HG03045 (cell line): ENCODE data around the gene EXD3.

Source experiments
- ATAC-seq: cut with Tn5 transposase; IDR thresholded peaks from one replicate; pipeline ENCODE4 v1.9.1; 2021; ENCODE audit warnings: mild to moderate bottlenecking, moderate library complexity; ENCODE audit not compliant: unreplicated experiment

Gene EXD3

DNA sequence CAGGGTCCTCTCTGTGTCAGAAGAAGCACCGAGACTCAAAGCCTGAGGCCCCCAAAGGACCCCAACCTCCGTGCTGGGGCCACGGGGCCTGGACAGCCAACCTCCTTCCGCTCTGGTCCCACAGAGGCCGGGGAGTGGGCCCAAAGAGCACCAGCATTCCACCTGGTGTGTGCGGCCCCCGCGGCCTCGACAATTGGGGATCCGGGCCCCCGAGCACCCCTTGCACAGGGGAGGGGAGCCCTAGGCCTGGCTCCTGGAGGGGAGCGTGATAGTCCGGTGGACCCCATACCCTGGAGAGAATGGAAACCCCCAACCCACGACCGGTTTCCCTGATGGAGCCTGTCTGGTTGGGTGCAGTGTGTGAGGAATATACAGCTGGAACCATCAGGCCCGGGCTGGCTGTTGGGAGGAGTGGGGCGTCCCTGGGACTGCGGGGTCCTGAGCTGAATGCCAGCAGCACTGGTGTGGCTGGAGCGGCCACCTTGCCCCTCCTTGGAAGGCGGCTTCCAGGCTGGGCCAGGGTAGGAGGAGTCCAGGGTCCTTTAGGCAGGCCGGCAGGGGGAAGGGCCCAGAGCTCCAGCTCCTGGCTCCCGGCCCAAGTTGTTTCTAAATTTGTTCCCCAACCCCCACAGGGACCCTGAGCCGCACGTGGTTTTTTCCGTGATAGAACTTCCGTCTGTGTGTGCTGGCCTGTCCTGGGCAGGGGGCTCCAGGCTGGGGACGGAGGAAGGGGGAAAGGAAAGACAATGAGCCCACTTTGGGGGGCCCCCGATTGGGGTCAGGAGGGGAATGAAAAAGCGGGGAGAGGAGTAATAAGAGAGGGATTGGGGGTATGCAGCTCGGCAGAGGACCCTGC is 146.3 kb downstream of the EXD3 start:
- no peak for ATAC-seq

DNA sequence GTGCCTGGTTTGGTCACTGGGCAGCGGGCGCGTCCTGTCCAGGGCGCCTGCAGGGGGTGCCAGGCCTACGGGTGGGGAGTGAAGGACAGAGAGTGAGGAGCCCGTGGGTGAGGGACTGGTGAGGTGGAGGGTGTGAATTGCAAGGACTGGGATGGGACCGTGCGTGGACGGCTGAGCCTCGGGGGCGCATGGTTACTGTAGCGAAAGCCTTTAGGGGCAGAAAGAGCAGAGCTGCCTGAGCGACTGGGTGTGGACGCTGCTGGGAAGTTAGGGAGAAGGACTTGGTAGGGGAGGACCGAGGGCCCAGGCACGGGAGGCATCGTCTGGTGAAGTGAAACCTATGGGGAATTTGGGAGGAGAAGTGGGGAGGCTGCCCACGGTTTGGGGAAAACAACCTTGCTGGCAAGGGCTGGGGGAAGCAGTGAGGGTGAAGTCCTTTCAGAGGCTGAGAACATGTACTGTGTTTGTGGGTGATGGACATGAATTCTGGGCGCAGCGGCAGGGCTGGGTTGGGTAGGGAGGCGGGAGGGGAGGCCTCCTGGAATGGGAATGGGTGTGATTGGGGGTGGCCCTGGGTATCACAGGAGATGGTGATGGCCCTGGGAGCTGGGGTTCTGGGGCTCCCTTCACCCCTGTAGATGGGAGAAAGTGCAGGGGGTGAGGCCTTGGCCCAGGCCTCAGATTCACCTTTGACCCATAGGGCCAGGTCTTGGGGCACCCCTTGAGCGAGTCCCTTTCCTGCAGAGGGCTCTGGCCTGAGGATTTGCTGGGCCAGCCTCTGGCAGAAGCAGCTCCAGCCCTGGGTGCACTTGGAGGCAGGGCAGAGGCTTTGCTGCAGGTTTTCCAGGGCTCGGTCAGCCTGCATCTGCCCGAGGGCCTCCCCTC is 147.1 kb downstream of the EXD3 start:
- ATAC-seq, result no peak

DNA sequence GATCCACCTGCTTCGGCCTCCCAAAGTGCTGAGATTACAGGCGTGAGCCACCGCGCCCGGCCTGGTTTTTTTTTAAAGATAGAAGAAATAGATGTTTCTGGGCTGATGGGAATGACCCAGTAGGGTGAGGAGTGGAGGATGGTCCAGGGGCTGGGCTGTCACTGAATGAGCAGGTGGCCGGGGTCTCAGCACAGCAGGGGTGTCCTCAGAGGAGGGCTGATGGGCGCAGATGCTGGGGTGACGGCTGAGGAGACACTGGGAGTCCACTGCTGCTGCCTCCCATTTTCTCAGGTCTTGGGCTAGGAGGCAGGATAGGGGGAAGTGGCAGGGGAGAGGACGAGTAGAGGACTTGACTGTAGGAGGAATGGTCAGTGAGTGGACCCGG is 147.8 kb downstream of the EXD3 start:
- no peak for ATAC-seq

DNA sequence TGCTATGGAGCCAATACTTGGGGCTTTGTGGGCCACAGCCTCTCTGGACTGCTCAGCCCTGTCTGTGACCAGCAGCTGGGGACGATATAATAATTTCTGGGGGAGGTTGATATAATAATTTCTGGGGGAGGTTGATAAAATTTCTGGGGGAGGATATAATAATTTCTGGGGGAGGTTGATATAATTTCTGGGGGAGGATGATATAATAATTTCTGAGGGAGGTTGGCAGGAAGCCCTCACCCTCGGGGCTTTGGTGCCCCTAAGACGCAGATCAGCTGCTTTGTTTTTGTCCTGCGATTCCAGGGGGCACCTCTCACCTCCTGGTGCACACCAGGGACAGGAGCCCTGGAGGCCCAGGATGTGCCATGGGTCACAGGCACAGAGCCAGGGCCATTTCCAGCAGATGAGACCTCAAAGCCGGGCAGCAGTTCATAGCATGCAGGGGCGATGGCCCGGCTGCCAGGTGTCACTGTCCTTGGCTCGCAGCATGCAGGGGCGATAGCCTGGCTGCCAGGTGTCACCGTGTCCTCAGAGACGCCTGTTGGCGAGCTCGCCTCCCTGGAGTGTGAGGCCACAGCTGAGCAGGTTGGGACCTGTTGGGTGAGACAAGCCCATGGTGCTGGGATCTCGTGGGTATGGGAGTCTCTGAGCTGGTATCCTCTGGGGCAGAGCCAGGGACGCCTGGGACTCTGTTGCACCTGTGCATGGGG is 149.2 kb downstream of the EXD3 start:
- ATAC-seq, result no peak

DNA sequence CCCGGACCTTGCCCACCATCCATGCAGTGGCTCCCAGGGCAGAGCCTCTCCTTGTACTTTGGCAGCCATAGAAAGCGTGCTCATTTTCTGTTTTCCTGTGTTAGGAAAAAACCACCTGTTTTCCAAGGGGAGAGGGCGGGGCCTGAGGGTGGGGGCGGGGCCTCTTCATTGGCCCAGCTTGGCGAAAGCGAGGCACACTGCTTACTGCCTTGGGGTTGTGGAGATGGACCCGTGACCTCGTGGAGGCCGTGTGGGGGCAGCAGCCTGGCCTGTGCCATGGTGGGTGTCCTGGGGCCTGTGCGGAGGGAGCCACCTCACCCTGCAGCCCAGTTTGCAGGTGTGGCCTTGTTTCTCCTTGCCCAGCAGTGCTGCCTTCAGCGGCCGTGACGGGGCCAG is 149.9 kb downstream of the EXD3 start:
- no peak for ATAC-seq

DNA sequence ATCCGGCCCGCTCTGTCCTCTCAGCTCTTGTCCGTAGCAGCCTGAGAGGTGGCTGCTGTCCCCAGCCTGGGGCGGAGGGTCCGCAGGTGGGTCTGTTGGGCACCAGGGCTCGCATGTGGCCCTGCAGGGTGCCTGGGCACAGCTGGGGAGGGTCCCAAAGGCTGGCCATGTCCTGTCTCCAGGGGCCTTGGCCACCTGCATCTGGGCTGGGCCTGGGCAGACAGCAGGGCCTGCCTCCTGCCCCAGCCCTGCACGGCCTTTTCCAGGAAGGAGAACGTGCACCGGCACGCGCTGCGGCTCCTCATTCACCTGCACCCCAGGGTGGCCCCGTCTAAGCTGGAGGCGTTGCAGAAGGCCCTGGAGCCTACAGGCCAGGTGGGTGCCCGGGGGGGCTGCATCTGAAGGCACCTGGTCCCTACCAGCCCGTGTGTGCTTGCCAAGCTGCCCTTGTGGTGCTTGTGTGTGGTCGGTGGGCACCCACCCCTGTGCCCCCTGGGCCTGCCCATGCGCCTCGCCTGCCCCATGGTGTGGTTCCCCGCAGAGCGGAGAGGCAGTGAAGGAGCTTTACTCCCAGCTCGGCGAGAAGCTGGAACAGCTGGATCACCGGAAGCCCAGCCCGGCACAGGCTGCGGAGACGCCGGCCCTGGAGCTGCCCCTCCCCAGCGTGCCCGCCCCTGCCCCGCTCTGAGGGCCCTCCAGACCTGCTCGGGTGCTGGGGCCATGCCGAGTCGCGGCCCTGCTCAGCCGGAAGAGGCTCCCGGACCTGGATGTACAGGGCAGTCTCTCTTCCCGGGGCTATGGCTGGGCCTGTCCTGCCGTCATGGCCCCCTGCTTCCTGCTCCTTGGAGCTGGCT is 150.5 kb downstream of the EXD3 start:
- no peak for ATAC-seq

DNA sequence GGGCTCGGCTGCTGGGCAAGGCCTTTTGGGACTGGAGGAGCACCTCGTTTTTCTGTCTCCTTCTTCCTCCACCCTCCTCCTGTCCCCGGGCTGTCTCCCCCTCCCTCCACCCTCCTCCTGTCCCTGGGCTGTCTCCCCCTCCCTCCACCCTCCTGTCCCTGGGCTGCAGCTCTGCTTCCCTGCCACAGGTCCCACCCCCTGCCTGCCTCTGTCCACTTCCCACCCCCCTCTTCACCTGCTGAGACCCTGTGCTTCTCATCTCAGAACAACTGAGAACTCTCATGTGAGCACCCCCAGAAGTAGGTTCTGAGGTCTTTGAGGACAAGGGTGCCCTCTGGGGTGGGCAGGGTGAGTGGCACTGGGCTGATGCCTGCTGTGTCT is 151.3 kb downstream of the EXD3 start:
- ATAC-seq, result no peak

DNA sequence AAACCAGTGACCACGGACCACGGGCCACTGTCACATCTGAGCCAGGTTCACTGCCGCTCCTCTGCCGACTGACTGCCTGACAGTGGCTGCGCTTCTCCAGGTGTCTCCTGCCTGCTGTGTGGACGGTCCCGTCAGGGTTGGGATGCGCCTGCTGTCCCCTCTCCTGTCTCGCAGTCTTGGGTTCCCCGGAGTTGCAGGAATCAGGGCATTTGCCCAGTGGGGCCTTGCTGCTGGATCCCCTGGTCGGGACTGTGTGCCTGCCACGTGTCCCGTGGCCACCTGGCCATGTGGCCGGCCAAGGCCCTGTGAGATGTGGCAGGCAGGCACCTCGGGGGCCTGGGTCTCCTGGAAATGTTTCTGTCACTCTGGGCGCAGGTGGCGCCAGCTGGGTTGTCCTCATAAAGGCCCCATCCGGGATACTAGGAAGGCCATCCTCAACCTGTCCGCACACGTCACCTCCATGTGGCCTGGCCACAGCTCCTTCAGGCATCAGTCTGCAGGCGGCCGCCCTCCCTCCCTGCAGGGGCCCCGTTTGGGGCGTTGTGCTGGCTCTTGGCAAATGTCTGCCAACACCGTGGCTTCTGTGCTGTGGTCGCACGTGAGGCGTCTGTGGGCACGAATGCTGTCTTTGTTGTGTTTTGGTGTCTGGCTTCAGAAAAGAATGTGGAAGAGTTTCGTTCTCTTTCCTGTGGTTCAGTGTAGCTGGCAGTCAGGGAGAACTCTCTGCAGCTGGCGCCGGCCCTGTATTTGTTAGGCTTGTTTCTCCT is 151.8 kb downstream of the EXD3 start:
- ATAC-seq, result no peak

DNA sequence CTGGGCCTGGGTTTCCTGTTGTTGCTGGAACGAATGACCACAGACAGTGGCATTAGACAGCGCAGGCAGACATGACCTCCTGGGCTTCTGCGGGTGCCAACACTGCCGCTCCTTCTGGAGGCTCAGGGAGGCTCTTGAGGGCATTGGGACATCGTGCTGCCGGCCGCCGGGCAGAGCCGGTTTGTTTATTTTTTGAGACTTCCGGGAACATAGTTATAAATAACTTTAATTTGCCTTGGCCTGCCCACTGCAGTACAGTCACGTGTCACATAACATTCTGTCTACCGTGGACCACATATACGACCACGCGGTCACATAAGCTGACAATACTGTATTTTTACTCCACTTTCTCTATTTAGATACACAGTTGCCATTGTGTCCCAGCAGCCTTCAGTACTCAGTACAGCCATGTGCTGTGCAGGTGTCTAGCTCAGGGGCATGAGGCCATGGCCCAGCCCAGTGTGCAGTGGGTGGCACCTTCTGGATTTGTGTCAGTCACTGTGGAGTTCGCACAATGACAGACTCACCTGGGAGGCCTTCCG is 153.7 kb downstream of the EXD3 start:
- ATAC-seq, result no peak

DNA sequence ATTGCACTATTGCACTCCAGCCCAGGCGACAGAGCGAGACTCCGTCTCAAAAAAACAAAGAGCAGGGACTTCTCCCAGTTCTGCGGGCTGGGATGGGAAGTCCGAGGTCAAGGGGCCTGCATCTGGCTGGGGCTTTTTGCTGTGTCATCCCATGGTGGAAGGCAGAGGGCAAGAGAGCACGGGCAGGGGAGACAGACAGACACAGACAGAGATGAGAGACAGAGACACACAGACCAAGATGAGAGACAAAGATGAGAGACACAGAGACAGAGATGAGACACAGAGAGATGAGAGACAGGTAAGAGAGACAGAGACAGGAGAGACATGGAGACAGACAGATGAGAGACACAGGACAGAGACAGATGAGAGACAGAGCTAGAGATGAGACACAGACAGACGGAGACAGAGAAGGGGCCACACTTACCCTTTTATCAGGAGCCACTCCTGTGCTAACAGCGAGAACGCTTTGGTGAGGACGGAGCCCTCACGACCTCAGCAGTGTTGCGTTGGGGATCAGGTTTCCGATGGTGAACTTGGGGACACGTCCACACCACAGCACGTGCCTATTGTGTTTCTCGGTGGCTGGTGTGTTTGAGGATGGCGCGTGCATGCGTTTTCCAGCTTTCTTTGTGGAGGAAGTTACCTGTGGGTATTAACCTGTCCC is 154.3 kb downstream of the EXD3 start:
- ATAC-seq, result no peak

DNA sequence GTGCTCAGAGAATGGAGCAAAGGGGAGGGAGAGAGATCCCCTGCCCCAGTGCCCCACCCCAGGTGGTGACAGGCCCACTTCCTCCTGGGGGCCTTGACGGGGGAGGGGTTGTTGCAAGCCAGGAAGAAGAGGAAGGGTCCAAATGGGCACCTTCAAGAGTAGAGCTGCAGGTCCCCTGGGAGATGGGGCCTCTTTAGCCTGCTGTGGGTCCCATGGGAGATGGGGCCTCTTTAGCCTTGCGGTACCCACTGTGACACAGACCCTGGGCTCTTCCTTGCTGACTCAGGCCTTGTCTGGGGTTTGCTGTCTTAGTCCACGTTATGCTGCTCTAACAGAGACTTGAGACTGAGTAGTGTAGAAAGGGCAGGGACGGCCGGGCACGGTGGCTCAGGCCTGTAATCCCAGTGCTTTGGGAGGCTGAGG is 155.0 kb downstream of the EXD3 start:
- ATAC-seq, result no peak

DNA sequence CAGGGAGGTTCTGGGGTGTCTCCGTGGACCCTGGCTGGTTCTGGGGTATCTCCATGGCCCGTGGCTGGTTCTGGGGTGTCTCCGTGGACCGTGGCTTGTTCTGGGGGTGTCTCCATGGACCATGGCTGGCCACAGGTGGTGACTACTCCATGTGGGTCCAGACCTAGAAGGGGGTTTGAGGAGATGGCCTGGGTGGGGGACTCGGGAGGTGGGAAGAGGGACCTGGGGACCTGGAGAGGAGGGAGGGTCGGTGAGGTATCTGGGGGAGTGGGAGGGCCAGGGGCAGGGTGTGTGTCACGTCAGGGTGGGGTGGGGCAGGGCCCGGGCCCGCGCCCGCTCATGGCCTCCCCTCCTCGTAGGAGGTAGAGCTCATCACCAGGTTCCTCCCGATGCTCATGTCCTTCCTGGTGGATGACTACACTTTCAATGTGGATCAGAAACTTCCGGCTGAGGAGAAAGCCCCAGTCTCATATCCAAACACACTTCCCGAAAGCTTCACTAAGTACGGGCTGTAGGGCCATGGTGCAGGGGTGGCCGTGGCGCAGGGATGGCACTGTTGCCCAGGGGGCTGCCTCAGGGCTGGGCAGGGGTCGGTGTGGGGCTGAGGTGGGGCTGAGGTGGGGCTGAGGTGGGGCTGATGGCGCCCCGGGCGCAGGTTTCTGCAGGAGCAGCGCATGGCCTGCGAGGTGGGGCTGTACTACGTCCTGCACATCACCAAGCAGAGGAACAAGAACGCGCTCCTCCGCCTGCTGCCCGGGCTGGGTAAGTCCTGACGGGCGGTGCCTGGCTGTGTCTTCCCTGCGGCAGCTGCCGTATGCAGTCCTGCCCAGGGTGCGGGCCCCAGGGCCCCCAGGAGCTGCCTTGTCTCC is 156.1 kb downstream of the EXD3 start:
- ATAC-seq, result no peak

DNA sequence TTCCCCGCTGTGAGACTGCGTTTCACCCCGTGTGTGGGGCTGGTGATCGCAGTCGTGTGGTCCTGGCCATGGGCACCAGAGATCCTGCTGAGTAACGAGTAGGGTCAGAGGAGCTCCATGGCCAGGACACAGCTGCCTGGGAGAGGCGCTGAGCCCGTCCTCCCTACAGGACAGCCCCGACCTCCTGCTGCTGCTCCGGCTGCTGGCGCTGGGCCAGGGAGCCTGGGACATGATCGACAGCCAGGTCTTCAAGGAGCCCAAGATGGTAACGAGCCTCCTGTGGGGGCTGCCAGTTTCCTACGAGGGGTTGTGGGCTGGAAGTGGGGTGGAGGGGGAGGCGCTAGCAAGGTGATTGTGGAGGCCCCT is 156.8 kb downstream of the EXD3 start:
- ATAC-seq, result no peak

DNA sequence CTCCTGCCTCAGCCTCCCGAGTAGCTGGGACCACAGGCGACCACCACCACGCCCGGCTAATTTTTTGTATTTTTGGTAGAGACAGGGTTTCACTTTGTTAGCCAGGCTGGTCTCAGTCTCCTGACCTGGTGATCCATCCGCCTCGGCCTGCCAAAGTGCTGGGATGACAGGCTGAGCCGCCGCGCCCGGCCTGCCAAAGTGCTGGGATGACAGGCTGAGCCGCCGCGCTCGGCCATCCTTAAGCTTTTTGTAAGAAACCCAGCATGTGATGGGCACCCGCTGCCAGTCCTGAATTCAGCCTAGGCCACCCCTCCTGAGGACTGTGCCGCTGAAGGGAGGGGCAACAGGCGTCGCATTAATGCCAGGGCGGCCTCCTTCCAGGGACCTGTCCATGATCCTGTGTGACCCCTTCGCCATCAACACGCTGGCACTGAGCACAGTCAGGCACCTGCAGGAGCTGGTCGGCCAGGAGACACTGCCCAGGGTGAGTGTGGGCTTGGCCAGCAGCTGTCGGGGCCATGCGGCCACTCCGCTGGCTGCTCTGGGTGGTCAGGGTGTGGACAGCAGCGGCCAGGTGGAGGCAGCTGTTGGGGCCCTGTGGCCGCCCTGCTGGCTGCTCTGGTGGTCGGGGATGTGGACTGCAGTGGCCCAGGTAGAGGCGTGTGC is 157.3 kb downstream of the EXD3 start:
- no peak for ATAC-seq

DNA sequence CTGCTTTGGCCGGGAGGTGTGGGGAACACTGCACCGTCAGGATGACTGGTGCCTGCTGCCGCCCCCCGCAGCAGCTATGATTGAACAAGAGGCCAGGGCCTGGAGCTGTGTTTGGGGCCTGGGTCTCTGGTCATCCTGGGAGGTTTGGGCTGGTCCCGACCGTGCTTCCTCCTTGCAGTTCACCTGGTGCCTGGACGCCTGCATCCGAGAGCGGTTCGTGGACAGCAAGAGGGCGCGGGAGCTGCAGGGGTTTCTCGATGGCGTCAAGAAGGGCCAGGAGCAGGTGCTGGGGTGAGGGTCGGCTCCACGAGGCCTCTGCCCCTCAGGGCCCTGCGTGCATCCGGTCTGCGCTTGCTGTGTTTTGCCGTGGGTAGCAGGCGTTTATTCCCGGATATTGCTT is 158.9 kb downstream of the EXD3 start:
- no peak for ATAC-seq

DNA sequence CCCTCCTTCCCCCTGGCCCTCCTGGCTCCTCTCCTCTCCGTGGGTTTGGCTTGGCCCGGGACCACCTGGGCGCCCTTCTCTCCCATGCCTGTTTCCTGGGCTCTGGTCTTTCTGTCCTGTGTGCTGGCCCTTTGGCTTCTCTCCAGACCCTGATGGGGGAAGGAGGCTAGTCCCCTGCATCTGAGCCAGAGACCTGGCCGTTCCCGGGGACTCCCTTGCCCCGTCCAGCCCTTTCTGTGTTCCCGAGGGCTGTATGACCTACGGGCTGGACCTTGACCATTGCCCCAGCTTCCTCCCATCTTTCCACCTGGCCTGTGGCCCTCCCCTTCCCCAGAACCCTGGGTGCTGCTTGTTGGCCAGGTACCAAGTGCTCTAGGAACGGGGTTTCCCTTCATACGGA is 159.5 kb downstream of the EXD3 start:
- ATAC-seq, result no peak

DNA sequence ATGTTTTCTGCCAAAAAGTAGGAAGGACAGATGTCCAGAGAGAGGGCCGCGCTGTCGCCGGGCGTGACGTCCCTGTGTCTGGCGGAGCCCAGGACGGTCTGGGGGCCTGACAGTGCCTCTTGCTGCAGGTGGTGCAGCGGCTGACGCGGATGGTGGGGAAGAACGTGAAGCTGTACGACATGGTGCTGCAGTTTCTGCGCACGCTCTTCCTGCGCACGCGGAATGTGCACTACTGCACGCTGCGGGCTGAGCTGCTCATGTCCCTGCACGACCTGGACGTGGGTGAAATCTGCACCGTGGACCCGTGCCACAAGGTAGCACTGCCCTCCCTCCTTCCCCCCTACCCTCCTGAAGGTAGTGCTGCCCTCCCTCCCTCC is 160.1 kb downstream of the EXD3 start:
- ATAC-seq, result no peak
